HUES6 (cell line): ENCODE results near the gene DRD2.

Experiments used
- H3K27ac ChIP-seq: 2 replicates; pipeline ENCODE4 v1.7.0; 2013; ENCODE audit warnings: low read depth, mild to moderate bottlenecking, low read length, inconsistent platforms
- H3K27me3 ChIP-seq: 2 replicates; pipeline ENCODE4 v1.6.1; 2013; ENCODE audit warnings: low read length; ENCODE audit not compliant: control insufficient read depth, insufficient read depth
- H3K36me3 ChIP-seq: 2 replicates; pipeline ENCODE4 v1.6.1; 2013; ENCODE audit warnings: low read length; ENCODE audit not compliant: control insufficient read depth, insufficient read depth
- H3K4me1 ChIP-seq: 2 replicates; pipeline ENCODE4 v1.6.1; 2013; ENCODE audit warnings: low read length; ENCODE audit not compliant: control insufficient read depth, insufficient read depth
- H3K4me3 ChIP-seq: 2 replicates; pipeline ENCODE4 v1.5.1; 2013; ENCODE audit warnings: low read depth, low read length
- H3K9ac ChIP-seq: one replicate; pipeline ENCODE4 v1.6.1; 2013; ENCODE audit warnings: mild to moderate bottlenecking, low read length
- H3K9me3 ChIP-seq: 2 replicates; pipeline ENCODE4 v1.6.1; 2013; ENCODE audit warnings: low read depth, low read length; ENCODE audit not compliant: control insufficient read depth, insufficient read depth

The DRD2 gene

GRCh38 chr11:113505541-113506375 is 30.6 kb upstream of the DRD2 start:
- Histone ChIP-seq H3K36me3 (no peaks in the 10 kb centered on the region), H3K27me3 (peaks cover 10% of the 10 kb centered on the region), H3K9me3 (no peaks in the 10 kb centered on the region), H3K4me3 (no peak overlapping the region), H3K9ac (no peak overlapping the region), H3K27ac (no peak overlapping the region), H3K4me1 (no peaks in the 10 kb centered on the region)

GRCh38 chr11:113505046-113505445 is 29.8 kb upstream of the DRD2 start:
- no peak overlapping the region for H3K4me3 ChIP-seq
- peaks cover 10% of the 10 kb centered on the region for H3K27me3 ChIP-seq
- H3K9ac ChIP-seq, result no peak overlapping the region
- H3K36me3 ChIP-seq, result no peaks in the 10 kb centered on the region
- H3K9me3 ChIP-seq, result no peaks in the 10 kb centered on the region
- no peak overlapping the region for H3K27ac ChIP-seq
- H3K4me1 ChIP-seq, result no peaks in the 10 kb centered on the region

- Histone ChIP-seq H3K4me1 (no peaks in the 10 kb centered on the region), H3K9me3 (no peaks in the 10 kb centered on the region), H3K36me3 (no peaks in the 10 kb centered on the region), H3K27me3 (peaks cover 10% of the 10 kb centered on the region), H3K4me3 (no peak overlapping the region), H3K27ac (no peak overlapping the region), H3K9ac (no peak overlapping the region)
These were observed 29.4 kb upstream of the DRD2 start for GRCh38 chr11:113504586-113504985.

- Histone ChIP-seq H3K4me3 (no peak overlapping the region), H3K27me3 (peaks cover 10% of the 10 kb centered on the region), H3K9me3 (no peaks in the 10 kb centered on the region), H3K4me1 (no peaks in the 10 kb centered on the region), H3K9ac (no peak overlapping the region), H3K27ac (no peak overlapping the region), H3K36me3 (no peaks in the 10 kb centered on the region)
These were observed 28.9 kb upstream of the DRD2 start for GRCh38 chr11:113504071-113504470.

DNA sequence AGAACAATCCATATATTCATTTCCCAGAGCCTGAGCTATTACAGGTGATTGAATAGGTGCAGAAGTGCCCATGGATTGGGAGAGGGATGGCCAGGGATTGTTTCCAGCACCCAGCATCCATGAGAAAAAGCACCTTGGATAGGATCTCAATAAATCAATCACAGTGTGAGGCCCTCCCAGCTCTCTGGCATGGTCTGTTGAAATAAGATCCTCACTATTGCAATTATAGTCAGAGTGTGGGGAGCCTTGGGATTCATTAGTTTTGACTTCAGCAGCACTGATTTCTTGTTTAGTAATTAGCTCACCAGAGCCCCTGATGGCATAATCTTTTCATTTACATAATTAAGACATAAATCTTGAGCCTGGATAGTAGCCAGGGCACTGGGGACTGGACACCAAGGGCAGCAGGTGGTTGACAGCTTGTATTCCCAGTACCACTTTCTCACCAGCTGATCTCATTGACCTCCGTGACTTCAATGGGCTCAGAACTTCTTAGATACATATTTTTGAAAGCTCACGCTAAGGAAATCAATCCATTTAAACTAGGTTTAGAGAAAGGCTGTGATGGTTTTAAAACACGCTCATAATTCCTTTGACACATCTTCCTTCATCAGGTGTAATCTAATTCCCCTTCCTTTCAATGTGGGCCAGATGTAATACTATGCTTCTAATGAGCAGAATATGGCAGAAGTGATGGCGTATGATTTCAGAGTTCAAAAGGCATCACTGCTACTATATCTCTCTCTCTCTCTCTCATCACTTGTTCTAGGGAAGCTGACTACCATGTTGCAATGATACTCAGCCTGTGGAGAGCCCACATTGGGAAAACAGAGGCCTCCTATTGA is 22.1 kb upstream of the DRD2 start:
- no peaks in the 10 kb centered on the region for H3K4me1 ChIP-seq
- no peak overlapping the region for H3K9ac ChIP-seq
- H3K4me3 ChIP-seq, result no peak overlapping the region
- no peaks in the 10 kb centered on the region for H3K9me3 ChIP-seq
- no peaks in the 10 kb centered on the region for H3K36me3 ChIP-seq
- H3K27me3 ChIP-seq, result peaks cover 6% of the 10 kb centered on the region; the same call in 1 of the 2 replicates
- H3K27ac ChIP-seq, result no peak overlapping the region

- Histone ChIP-seq H3K4me1 (no peaks in the 10 kb centered on the region), H3K36me3 (no peaks in the 10 kb centered on the region), H3K9ac (no peak overlapping the region), H3K27me3 (peaks cover 6% of the 10 kb centered on the region; the same call in 1 of the 2 replicates), H3K27ac (no peak overlapping the region), H3K9me3 (no peaks in the 10 kb centered on the region), H3K4me3 (no peak overlapping the region)
These were observed 20.9 kb upstream of the DRD2 start for GRCh38 chr11:113496026-113496651.

DNA sequence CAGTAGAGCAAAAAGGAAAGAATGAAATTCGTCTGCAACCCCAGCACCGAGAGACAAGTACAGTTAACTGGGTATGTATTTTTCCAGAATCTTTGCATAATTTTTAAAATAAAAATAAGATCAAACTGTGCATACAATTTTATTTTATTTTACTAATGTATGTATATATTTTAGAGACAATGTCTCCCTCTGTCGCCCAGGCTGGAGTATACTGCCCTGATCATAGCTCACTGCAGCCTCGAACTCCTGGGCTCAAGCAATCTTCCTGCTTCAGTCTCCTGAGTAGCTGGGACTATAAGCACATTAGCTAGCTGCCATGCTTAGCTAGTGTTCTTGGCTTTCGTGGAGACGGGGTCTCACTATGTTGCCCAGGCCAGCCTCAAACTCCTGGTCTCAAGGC is 18.8 kb upstream of the DRD2 start:
- Histone ChIP-seq H3K27me3 (peaks cover 6% of the 10 kb centered on the region; the same call in 1 of the 2 replicates), H3K36me3 (no peaks in the 10 kb centered on the region), H3K9ac (no peak overlapping the region), H3K9me3 (no peaks in the 10 kb centered on the region), H3K27ac (no peak overlapping the region), H3K4me1 (no peaks in the 10 kb centered on the region), H3K4me3 (no peak overlapping the region)

DNA sequence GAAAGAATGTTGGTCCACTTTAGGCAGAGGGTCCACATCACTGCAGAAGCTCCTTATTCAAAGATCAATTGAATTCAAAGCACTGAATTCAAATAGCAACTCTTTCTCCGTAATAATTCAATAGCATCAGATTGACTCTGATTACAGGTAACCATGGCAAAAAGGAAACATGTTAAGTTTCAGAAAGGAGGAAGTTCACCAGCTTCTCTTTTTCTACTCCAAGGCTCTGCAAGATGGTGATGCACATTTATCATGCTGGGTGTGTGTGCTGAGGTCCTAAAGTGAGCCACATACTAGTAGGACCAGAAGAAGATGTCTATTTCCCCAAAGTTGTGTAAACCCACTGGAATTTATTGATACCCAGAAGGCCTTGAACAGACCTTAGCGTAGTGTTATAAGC is 18.0 kb upstream of the DRD2 start:
- Histone ChIP-seq H3K27ac (no peak overlapping the region), H3K36me3 (no peaks in the 10 kb centered on the region), H3K4me3 (no peak overlapping the region), H3K4me1 (no peaks in the 10 kb centered on the region), H3K27me3 (peaks cover 6% of the 10 kb centered on the region; the same call in 1 of the 2 replicates), H3K9me3 (no peaks in the 10 kb centered on the region), H3K9ac (no peak overlapping the region)

DNA sequence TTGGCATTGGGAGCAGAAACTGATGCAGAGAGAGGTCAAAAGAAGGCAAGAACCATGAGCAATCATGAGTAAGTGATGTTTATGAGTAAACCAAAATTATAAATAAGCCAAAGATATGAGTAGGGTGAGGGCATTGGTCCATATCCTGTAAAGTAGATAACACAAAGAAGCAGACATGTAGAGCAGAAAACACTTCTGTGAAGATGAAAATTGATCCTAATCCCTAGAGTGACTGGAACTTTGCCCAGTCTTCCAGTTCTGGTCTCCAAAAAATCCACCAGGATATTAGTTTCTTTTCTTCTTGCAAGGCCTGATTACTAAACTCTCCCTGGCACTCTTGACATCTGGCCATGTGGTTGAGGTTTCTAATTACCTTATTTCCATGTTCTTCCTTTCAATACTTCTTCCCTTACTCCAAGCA is 13.7 kb upstream of the DRD2 start:
- Histone ChIP-seq H3K9me3 (no peaks in the 10 kb centered on the region), H3K27ac (no peak overlapping the region), H3K27me3 (no peaks in the 10 kb centered on the region), H3K4me3 (no peak overlapping the region), H3K9ac (no peak overlapping the region), H3K36me3 (no peaks in the 10 kb centered on the region), H3K4me1 (no peaks in the 10 kb centered on the region)

GRCh38 chr11:113487622-113488021 is 12.4 kb upstream of the DRD2 start:
- Histone ChIP-seq H3K9me3 (no peaks in the 10 kb centered on the region), H3K27me3 (no peaks in the 10 kb centered on the region), H3K27ac (no peak overlapping the region), H3K4me1 (no peaks in the 10 kb centered on the region), H3K4me3 (no peak overlapping the region), H3K9ac (no peak overlapping the region), H3K36me3 (no peaks in the 10 kb centered on the region)

DNA sequence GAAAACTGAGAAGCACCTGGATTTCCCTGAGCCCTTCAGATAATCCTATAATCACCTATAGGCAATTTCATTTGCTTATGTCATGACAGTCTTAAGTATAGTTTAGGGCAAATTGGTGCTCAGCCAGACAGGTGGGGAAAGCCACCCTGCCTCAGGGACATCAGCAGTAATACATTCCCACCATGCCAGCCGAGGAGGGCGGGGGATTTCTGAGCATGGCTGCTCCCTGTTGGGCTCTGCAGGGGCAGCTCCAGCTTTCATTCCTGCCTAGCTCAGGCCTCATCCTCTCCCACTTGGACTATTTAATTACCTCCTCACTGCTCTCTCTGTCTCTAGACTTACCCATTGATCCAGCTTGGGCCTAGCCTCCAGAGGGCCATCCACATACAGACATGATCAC is 9.0 kb upstream of the DRD2 start:
- no peak overlapping the region for H3K27ac ChIP-seq
- H3K4me3 ChIP-seq, result no peak overlapping the region
- H3K27me3 ChIP-seq, result peaks cover 15% of the 10 kb centered on the region
- H3K9me3 ChIP-seq, result no peaks in the 10 kb centered on the region
- no peak overlapping the region for H3K9ac ChIP-seq
- no peaks in the 10 kb centered on the region for H3K4me1 ChIP-seq
- no peaks in the 10 kb centered on the region for H3K36me3 ChIP-seq
